ENCODE results near the gene ARL6IP4.

GRCh38 chr12:122980183-122981035 lies at the start of gene ARL6IP4:
- TF ChIP-seq CTCF (IDR thresholded peaks at IDR 0.05; ENCODE audit: insufficient read depth, low read length) (no peak), GABPA (IDR thresholded peaks at IDR 0.05; ENCODE audit: low read depth) (peak; percentile 91), POLR2AphosphoS5 (IDR thresholded peaks at IDR 0.05; ENCODE audit: low read depth) (peak; percentile 81)
